GM19455 (cell line): Measurements from ENCODE around the gene PPP6R1.

Source experiments
- ATAC-seq: cut with Tn5 transposase; IDR thresholded peaks from one replicate; pipeline ENCODE4 v1.9.1; 2021; ENCODE audit not compliant: unreplicated experiment

The PPP6R1 gene

DNA sequence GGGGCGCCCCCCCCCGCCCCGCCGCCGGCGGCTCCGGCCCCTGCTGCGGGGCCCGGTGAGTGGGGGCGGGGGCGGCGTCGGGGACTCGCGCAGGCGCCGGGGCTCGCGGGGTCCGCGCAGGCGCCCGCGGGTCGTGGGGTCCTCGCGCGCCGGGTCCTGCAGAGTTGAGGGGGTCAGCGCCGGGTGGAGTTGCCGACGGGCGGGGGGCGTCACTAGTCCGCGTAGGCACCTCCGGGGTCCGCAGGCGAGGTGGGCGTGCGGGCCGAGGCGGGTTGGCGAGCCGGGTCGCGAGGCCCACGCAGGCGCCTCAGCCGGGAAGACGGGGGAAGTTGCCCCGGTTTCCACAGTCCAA lies 365 bp downstream of the PPP6R1 start:
- peak; percentile 11 for ATAC-seq

- no peak for ATAC-seq
These were observed 1.1 kb downstream of the PPP6R1 start for GRCh38 chr19:55257461-55258420.

DNA sequence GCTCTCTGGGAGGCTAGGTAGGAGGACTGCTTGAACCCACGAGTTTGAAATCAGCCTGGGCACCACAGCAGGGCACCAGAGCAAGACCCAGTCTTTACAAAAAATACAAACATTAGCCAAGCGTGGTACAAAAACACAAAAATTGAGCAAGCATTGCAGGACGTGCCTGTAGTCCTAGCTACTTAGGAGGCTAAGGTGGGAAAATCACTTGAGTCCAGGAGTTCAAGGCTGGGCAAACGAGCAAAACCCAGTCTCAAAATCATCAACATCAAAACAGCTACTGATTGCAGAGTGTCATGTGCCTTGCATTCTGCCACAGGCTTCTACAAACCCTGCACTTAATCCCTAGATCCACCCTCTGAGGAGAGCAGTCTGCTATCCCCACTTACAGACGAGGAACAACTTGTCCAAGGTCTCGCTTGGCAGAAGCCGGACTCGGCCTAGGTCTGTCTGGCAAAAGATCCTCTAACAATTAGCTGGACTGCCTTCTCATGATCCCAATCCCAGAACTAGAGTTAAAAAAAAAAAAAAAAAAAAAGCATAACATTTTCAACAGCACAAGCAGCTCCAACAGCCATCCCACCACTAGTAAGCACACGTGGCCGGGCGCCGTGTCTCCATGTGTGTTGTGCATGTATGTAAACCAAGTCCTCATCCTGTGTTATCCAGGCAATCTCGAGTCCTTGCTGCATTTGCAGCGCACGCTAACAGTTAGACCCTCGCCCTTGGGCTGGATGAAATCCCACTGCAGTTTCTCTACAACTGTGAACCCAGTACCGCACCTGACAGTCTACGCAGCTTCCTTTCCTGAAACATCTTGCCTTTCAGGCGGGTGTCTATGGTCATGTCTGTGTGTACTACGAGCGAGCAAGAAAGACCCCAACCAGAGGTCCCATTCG lies 2.0 kb downstream of the PPP6R1 start:
- ATAC-seq, result no peak

GRCh38 chr19:55255618-55256423 lies 3.0 kb downstream of the PPP6R1 start:
- ATAC-seq, result no peak

GRCh38 chr19:55254625-55254977 lies 4.2 kb downstream of the PPP6R1 start:
- ATAC-seq, result no peak

GRCh38 chr19:55253842-55254624 lies 4.8 kb downstream of the PPP6R1 start:
- ATAC-seq, result no peak

GRCh38 chr19:55252760-55253663 lies 5.8 kb downstream of the PPP6R1 start:
- ATAC-seq, result no peak

- no peak for ATAC-seq
These were observed 7.3 kb downstream of the PPP6R1 start for GRCh38 chr19:55251341-55252081.

DNA sequence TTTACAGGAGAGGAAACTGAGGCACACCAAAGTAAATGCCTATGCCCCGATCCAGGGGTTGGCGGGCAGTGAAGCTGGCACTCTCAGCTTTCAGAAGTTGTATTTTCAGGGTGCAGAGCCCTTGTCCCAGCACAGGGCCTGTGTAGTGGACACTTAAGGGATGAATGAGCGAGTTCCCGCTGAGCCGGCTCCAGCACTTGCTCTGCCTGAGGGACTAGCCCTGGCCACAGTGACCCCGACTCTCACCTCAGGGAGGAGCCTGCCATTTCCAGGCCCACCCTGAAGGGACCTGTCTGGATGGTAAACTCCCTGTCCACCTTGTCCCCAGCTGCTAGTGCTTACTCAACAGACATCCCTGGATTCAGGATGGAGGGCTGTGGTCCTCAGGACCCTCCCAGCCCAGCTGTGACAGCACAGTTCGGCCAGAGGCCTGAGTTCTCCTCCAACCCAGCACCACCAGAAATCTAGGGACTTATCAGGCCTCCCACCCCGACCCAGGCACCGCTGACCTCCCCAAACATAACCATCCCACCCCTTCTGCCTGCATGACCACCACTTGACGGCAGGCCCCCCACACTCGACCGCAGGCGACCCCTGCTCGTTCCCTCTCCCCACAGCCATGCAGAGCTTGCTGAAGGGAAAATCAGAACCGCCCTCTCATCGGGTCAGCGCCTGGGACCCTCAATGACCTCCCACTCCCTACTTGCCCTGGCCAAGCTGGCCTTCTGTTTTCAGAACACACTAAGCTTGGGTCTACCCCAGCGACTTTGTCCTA lies 8.4 kb downstream of the PPP6R1 start:
- no peak for ATAC-seq

DNA sequence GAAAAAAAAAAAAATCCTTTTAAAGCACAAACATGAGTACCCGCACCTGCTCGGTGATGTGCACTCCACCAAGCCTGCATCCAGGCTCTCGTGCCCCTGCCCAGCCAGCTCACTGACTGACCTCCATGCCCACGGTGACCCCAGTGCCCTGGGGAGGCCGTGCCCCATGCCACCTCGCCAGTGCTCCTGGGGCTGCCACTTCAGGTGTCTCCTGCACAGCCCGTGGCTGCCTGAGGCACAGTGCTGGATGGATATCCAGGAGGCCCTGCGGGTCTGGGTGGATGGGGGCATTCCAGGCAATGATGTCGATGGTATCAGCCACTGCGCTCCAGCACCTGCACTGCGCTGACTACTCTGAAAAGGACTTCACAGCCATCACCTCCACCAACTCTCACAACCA lies 9.0 kb downstream of the PPP6R1 start:
- no peak for ATAC-seq

DNA sequence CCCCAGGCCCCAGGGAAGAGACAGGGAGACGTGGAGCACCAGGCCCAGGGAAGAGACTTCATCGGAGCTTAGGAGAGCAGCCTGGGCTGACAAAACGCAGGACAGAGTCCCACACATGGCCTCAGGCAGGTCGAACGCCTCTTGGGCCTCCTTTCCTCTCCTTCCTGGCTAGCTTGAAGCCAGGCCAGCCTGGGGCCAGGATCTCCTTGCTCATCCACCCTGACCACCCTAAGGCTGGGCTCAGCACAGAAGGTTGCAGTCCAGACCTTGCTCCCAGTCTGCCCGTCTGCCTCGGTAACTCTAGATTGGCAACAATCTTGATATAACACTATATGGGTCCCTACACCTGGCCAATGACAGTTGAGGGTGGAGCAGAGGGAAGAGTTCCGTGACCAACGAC lies 10.1 kb downstream of the PPP6R1 start:
- no peak for ATAC-seq

DNA sequence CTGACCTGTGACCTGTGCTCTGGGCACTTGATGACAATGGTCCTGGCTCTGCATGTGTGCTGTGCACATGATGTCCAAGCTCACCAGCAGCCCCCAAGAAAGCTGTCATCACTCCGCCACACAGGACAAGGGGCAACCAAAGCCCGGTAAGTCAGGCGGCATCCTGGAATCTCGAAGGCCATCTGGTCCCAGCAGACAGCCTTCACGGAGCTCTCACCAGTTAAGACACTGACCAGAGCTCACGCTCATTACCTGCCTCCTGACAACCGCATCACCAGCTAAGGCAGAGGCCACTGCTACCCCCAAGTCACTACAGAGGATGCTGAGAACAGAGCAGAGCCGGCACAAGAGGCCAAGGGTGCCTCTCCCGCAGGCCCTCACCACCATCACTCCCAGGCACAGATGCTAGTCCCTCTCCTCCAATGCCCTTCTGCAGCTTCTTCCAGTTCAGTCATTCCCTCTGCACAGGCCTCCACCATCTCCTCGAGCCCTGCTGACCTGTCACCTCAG lies 10.6 kb downstream of the PPP6R1 start:
- no peak for ATAC-seq

DNA sequence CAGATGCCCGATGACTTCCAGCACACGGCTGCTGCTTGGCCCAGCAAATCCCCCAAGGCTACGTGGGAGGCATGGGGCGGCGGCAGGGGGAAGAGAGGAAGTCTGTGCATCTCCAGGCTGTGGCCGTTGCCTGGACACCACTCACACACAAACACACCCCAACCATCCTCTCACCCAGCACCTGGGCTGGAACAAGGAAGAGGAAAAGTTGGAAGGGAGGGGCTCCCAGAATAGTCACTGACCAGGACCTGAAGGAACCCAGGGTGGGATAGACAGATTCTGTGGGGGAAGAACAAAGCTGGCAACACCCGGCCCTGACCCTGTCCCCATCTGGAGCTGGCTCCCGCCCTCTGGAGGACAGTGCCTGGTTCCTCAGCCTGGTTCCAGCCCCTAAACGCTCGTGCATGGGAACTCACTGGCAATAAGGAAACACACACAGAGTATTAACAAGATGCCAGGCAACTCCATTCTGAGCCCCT lies 11.2 kb downstream of the PPP6R1 start:
- ATAC-seq, result no peak

DNA sequence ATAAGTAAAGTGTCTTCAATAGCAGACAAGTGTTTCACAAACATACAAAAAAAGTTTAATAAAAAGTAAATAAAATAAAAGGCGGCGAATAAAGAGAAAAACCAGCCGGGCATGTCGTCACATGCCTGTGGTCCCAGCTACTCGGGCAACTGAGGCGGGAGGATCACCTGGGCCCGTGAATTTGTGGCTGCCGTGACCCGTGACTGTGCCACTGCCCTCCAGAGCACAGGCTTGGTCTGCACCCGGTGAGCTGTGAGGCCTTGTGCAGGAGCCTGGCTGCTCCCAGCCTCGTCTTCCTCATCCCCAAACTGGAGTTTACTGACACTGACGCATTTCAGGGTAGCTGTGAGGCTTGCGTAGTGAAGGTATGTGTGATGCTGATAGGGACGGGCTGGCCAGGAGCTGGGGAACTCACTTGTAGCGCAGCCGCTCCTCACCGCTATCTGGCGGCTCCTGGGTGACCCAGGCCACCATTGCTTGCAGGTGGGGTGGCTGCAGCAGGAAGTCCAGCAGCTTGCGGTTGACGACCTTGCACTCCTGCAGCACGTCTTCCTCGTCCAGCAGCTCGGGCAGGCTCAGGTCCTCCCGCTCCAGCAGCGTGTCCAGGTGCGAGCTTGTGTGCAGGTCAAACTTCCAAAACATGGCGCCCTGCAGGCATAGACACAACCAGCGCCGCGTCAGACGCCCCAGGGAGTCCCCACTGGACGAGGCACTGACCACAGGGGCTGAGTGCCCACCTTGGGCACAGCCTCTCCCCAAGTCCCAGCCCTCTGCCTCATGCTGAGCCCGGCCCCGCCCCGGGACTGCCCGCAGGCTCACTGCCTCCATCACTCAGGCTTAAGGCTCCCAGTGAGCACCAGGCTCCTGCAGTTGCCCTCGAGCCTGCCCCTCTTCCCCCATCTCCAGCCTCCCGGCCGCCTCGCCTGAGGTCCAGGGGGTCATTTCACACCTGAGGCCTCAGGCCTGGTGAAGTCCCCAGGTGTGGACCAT lies 12.1 kb downstream of the PPP6R1 start:
- ATAC-seq, result no peak

GRCh38 chr19:55245236-55245904 lies 13.4 kb downstream of the PPP6R1 start:
- no peak for ATAC-seq
